A172 (cell line): ENCODE data around the gene QPCTL. TPM values are rescaled to one million over a fixed set of nuclear protein-coding genes. Genes with fewer than 3 reads are reported as not detected.

Experiments
- DNase-seq: peaks from one replicate; pipeline ENCODE4 v3.0.0-alpha.2; 2015; ENCODE audit warnings: low spot score
- total RNA-seq: library from RNA; depleted of rRNA; stranded (reverse); fragments of >200 nt; shearing (Covaris generic); gene quantifications from 2 replicates; pipeline ENCODE4 v1.2.3, GENCODE V29; 2014; rRNA removed

QPCTL gene
- total RNA-seq: 5.1 and 8.2 TPM in 2 replicates

- DNase-seq: peak; percentile 95
These were observed at the start of gene QPCTL for GRCh38 chr19:45692187-45693105. Gene QPCTL, plus strand, starts transcription at chr19:45692666. Its CDS starts 38 bp downstream, at chr19:45692704.

- DNase-seq: peak; percentile 50
These were observed 49.2 kb upstream of the QPCTL start for GRCh38 chr19:45643024-45643926.

DNA sequence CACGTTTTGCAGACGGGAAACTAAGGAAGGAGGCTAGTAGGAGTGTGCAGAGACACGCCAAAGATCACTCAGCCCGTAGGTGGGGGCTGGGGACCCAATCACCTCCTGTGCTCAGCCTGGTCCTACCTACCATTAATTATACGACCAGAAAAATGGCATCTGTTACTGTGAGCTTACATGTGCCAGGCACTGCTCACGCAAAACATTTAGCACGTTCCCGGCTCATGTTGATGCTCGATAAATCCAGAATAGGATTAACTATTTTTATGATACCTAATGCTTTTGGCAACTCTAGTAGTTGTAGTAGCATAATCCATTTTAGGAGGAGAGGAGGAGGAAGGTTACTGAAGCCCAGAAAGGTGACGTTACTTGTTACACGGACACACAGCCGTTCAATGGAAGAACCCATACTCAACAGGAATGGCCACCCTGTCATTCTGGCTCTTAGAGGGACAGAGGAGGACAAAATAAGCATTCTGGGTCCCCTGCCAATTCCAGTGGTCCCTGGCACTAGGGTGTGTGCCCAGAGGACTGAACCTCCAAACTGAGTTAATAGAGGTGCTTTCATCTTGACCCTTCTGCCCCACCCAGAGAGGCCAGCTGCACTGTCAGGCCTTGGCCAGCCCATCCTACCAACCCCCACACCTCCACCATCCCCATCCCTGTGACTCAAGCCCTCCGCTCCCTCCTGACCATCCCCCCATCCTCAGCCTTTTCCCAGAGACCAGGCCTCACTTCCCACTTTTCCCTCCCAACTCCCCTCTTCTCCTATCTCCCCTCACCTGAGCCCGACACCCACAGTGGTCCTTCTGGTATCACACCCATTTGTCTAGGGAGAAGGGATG, 48.3 kb upstream of the QPCTL start:
- no peak for DNase-seq

DNA sequence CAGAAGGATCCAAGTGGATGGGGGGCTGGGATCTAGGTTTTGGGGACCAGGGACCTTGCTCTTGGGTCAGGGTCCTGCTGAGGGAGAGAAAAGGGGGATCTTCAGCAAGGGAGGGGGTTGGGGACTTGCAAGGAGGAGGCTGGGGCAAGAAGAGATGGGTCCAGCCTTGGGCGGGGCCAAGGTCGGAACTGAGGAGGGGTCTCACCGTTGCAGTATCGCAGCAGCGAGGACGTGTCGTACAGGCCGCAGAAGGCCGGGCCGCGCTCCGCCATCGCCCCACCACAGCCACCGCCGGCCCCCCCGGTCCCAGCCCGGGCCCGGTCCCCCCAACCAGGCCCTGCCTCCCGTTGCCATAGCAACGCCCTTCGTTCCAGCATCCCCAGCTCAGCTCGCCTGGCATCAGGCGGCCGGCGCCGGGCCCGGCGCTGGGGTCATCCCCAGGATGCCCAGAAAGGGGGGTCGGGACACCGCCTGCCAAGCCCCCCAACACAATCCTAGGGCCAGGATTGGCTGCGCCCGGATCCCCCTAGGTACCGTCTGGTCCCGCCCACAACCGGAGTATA, 47.3 kb upstream of the QPCTL start:
- DNase-seq: no peak

DNA sequence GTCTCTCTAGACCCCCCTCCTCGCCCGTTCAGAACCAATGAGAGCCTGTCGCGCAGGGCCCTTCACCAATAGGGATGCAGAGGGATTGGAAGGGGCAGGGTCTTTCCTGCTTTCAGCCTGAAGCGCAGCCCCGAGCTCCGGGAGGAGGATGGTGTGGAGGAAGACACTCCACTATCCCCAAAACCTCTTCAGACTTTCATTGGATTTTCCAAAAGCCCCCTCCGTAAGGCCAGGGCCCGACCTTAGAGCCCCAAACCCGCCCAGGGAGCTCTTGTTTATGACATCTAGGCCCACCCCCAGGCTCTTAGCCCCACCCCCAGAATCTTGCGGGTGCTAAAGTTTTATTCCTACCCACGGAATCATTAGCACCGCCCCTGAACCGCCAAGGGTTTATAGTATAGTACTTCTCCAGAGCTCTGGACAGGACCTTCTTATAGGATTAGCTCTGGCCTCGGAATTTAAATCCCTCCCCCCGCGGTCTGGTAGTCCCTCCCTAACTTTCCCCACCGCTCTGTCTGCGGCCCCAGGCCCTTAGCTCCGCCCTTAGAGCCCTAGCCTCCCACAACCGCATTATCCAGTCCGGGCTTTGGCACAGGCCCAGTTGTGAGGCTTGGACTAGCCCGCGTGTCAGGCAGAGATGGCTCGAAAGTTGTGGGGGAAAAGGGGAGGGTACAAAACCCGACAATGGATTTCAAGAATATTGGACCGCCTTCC, 46.7 kb upstream of the QPCTL start:
- DNase-seq: peak; percentile 71

DNA sequence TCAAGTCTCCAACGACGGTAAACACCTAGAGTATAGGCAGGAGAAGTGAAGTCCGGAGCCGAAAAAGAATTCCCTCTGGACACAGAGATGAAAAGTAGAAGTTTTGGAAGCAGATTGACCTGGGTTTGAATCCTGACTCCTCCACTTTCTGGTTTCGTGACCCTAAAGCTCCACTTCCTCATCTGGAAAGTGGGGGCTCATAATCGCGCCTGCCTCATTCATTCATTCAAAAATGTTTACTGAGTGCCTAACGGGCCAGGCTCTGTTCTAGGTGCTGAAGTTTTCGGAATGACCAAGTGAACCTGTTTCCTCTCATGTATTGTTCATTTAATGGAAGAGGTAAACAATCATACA, 46.1 kb upstream of the QPCTL start:
- DNase-seq: no peak

DNA sequence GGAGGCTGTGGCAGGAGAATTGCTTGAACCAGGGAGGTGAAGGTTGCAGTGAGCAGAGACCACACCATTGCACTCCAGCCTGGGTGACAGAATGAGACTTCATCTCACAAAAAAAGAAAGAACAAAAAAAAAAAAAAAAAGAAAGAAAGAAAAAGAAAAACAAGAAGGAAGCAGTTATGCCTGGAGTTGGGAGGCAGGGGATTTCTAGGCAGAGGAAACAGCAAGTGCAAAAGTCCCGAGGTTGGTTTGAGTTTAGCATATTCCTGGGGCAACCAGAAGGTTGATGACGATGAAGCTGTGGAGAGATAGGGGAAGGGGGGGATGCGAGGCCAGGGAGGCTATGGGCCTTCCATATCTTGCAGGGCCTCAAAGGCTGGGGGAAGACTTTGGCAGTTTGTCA, 41.7 kb upstream of the QPCTL start:
- no peak for DNase-seq

- no peak for DNase-seq
These were observed 38.8 kb upstream of the QPCTL start for GRCh38 chr19:45653634-45654033.

GRCh38 chr19:45655073-45655472, 37.4 kb upstream of the QPCTL start:
- no peak for DNase-seq

DNA sequence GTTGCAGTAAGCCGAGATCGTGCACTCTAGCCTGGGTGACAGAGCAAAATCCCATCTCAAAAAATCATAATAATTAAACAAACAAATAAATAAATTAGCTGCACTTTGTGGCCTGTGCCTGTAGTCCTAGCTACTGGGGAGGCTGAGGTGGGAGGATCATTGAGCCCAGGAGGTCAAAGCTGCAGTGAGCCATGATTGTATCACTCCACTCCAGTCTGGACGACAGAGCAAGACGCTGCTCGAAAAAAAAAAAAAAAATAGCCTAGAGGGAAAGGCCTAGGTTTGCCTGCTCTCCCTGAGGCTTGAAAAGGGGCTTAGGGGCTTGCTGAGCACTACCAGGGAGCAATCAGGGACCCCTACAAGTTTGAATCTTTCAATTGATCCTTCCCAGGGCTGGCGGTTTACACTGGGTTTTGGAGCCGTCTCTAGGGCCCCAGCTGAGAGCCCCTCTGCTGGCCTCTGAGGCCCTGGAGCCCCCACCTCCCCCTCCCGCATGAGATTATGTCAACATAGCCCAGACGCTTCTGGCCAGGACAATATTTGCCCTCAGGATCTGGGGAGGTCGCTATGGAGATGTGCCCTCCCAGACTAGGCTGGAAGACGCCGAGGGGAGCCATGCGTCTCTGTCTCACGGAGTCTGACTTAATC, 34.8 kb upstream of the QPCTL start:
- no peak for DNase-seq

GRCh38 chr19:45659096-45659729, 33.3 kb upstream of the QPCTL start:
- DNase-seq: no peak

GRCh38 chr19:45660636-45661035, 31.8 kb upstream of the QPCTL start:
- no peak for DNase-seq

DNA sequence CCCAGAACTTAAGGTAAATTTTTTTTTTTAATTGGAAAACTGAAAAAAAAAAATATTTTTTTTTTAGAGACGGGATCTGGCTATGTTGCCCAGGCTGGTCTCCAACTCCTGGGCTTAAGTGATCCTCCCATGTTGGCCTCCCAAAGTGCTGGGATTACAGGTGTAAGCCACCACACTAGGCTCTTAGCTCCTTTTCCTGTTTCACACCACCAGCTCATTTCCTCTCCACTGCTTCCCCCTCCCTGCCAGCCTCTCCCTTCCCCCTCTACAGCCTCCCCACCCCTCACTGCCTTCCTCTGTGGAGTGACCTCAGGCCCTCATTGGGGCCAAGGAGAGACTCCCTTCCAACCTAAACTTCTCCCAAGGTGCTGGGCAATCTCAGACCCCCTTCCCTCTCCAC, 28.7 kb upstream of the QPCTL start:
- no peak for DNase-seq

- DNase-seq: no peak
These were observed 27.9 kb upstream of the QPCTL start for GRCh38 chr19:45664575-45664974.

GRCh38 chr19:45667620-45668341, 24.7 kb upstream of the QPCTL start, which contains the start of gene GIPR:
Gene GIPR, plus strand, starts transcription at chr19:45668221. Its CDS starts 1,300 bp downstream, at chr19:45669521.
- peak; percentile 52 for DNase-seq

DNA sequence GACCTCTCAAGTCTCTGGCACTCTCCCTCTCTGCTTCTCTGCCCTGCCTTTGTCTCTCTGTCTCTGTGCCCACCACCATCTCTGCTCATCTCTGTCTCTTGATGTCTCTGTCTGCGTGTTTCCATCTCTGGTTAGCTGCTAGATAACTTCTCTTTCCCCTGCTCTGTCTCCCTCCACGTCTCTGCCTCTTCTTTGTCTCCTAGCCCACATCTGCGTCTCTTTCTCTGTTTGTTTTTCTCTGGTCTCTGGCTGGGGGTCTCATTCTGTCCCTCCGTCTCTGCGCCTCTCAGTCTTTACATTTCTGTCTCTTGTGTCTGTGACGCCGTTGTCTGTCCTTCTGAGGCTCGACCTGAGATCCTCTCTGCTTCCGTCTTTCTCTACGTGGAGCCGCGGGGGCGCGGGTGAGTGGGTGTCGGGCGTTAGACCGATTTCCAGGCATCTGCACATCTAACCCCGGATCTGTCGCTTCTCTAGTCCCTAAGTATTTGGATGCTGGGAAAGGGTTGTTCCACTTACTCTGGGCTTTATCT, 24.1 kb upstream of the QPCTL start:
- DNase-seq: no peak

DNA sequence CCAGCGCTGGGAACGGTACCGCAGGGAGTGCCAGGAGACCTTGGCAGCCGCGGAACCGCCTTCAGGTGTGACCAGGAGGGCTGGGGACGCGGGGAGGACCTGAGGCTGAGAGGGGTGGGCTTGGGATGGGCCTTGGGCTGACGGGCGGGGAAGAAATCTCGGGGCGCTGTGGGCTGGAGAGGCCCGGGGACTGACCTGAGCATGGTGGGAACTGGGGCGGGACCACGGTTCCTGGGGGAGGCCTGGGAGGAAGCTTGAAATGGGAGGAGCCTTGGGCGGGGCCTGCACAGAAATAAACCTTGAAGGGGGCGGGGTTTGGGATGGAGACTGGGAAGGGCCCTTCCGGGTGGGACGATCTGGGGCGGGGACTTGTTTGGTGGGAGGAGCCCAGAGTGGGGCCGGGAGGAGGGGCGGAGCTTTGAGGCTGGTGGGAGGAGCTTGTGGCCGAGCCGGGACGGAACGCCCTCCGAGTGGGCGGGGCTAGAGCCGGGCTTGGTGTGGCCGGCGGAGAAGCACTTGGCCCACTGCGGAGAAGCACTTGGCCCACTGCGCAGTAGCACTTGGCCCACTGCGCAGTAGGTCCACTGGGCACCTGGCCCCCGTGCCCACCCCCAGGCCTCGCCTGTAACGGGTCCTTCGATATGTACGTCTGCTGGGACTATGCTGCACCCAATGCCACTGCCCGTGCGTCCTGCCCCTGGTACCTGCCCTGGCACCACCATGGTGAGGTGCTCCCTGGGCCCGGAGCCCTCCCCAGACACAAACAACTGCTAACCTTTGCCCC, 21.6 kb upstream of the QPCTL start:
- DNase-seq: peak; percentile 18

DNA sequence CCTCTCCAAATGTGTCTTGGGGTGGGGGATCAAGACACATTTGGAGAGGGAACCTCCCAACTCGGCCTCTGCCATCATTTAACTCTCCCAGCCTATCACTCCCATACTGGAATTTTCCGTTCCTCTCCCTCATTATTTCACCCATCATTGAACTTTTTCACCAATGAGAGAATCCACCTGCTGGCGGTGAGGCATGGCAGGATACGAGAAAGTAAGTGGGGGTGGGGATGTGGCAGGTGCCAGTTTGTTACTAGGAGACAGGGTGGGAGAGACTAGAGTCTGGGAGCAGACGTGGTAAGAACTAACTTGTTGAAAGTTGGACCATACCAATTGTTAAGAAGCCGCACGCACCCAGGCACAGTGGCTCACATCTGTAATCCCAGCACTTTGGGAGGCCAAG, 17.5 kb upstream of the QPCTL start:
- DNase-seq: no peak
